Stimulated activated CD4-positive, alpha-beta T cell treated with anti-CD3 and anti-CD28 coated beads, Interleukin-12 subunit alpha, Interleukin-12 subunit beta, amount 100 ng/mL, for 24 hours (primary cell): ENCODE measurements around the gene CLEC1B.
"Not testable (repeated sequence)": the region's sequence is repeated elsewhere in the genome, so short reads cannot be mapped to it uniquely, and the experiment has no call there.

Experiments used
- DNase-seq, 2 experiments: peaks; one replicate each; pipeline ENCODE4 v3.0.0-alpha.2; 2020; ENCODE audit warnings: low read depth in 2 of 2

Gene CLEC1B

DNA sequence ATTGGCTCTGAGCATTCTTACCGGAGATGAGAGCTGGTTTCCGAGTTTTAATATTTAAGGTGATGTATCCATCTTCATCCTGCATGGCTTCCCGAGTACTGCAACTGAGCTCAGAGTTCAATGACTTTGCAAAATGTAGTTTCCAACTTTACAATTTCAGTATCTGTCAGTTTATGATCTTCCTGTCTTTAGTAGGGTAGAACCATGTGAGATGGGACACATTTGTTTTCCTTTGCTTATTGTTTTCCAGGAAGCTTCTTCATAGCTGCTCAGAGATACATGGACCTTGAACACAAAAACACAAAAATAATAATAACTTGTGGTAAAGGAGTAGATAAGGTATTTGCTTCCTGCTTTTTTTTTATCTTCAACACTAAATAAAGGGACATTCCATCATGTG is at the start of gene CLEC1B:
CLEC1B (minus strand) TSS at position 106 of the 400 bp plus-strand sequence; CDS start at position 85, 21 bp downstream.
- DNase-seq = no peak

DNA sequence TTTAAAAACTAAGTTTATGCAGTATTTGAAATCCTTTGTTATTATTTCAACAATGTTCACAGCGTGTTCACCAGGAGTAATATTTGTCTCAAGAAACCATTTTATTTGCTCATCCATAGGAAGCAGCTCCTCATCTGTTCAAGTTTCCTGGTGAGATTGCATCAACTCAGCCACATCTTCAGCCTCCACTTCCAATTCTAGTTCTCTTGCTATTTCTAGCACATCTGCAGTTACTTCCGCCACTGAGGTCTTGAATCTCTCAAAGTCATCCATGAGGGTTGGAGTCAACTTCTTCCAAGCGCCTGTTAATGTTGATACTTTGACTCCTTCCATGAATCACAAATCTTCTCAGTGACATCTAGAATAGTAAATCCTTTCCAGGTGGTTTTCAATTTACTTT is 49.6 kb upstream of the CLEC1B start:
- DNase-seq = no peak

DNA sequence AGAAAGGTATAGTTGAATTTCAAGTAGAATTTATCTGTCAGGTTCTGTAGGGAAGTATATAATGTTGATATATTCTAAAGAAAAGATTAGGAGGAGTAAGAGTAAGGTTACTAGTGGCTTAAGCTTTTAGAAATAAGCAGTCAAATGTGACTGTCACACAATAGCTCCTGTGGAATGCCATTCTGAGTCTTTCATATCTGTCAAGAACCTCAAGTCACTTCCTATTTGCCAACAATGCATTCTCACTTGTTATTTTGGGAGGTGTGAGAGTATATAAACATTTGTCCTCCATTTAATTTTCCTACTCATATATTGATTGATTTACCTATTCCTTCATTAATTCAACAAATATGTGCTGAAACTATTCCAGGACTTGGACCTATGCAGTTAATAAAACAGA is 43.2 kb upstream of the CLEC1B start:
- no peak for DNase-seq

DNA sequence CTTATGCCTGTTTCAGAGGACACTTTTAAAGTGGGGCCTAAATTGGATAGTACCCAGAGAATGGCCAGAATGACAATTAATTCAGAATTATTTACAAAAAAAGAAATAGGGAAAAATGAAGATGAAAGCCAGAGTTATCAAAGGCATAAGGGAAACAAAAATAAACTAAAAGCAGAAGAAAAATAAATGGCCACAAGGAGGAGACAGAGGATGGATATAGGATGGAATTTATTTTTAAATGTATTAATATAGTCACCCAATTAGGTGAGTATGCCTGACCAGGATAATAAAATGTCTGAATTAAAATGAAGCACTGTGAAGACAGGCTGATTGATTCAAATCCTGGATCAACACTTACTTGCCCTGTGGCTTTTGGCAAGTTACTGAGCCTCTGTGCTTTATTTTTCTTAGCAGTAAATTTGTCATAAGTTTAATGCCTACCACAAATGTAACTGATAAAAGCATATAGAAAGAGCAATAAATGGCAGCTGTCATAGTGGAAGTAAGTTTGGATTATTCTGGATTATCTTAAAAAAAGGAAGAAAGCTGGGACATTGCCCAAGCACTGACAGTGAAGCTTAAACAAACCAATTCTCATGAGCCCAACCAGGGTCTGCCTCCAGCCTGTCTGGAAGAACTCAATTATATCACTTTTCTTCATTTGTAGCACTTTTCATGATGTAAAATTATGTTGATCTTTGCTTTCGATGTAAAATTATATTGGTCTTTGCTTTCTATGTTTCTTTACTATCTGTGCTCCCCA is 35.0 kb upstream of the CLEC1B start:
- no peak for DNase-seq

DNA sequence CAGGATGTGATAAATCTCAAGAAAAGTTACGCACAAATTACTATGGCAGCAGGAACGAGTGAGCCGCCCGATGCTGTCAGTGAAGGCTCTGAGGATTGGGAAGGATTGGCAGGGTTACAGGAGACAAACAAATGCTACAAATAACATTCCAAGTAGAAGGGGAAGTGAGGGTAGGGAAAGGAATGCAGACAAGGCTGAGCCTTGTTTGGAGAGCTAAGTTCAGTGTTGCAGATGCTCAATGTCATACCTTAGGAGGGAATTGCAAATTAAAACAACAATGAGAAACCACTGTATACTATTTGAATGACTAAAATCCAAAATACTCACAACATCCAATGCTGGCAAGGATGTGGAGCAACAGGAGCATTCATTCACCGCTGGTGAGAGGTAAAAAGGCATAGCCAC is 32.9 kb upstream of the CLEC1B start:
- DNase-seq = no peak

DNA sequence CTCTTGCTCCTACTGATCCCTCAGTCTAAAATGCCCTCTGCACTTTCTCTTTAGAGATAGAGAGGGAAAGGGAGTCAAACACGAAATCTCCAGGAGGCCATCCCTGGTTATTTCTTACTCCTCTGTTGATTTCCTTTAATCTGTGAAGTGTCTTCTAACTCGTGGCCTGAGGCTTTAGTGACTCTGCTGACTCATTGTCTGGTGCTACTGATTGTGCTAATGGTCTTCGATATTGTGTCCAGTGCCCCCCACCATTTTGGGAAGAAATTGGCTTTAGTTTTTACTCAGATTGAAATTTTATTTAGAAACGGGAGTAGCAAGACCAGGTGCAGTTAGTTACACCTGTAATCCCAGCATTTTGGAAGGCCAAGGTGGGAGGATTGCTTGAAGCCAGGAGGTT is 32.4 kb upstream of the CLEC1B start:
- DNase-seq = no peak

DNA sequence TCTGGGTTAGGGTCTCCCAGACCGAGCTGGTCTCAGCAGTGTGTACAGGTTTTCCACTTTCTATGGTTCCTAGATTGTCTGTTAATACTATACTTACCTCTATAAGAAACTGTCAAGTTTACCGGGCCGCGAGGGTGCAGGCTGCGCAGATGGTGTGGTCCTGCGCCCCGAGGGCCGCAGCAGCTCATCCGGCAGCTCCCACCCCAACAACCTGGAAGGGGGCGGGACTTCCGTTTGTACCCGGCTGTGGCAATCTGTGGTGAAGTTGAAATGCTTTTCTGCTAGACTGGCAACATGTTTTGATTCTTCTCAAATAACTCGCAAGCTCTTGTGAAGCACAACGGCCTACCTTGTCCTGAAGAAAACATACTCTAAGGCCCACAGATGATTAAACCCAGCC is 31.5 kb upstream of the CLEC1B start, which contains the start of gene CLEC9A:
CLEC9A (plus strand) TSS at position 237 of the 400 bp plus-strand sequence. CDS start 22,006 bp downstream, outside the sequence.
- DNase-seq = no peak

DNA sequence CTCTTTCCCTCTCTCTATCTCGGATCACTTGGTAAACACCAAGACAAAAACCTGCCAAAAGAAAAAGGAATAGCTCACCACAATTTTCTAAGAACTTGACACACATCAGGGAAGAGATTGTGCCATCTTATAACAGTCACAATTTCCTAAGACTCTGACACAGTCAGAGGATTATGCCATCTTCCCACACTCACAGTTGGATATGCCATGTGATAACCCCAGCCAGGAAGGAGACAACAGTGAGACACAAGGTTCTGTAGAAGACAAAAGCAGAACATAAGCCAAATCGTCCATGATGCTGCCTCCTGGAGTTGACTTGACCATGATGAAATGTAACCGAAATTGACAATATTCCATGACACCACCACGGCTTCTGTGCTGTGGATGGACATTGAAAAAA is 28.8 kb upstream of the CLEC1B start:
- no peak for DNase-seq

DNA sequence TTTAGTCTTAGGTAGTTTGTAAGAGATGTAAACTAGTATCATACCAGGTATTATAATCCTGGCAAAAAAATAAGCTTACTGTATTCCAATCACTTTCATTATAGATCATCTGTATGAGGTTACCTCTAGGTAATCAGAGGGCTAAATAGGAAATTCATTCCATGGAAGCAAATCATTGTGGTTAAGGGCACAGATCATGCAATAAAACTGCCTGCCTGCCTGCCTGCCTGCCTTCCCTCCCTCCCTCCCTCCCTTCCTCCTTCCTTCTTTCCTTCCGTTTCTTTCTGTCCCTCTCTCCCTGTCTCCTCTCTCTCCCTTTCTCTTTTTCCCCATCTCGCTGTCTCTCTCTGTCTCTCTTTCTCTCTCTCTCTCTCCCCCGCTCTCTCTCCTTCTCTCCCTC is 28.4 kb upstream of the CLEC1B start:
- no peak for DNase-seq

DNA sequence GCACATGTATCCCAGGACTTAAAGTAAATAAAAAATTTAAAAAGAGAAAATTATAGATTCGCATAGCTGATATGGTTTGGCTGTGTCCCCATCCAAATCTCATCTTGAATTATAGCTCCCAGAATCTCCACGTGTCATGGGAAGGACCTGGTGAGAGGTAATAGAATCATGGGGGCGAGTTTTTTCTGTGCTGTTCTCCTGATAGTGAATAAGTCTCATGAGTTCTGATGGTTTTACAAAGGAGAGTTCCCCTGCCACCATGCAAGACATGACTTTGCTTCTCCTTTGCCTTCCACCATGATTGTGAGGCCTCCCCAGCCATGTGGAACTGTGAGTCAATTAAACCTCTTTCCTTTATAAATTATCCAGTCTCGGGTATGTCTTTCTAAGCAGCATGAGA is 27.7 kb upstream of the CLEC1B start:
- DNase-seq = not testable (repeated sequence)

DNA sequence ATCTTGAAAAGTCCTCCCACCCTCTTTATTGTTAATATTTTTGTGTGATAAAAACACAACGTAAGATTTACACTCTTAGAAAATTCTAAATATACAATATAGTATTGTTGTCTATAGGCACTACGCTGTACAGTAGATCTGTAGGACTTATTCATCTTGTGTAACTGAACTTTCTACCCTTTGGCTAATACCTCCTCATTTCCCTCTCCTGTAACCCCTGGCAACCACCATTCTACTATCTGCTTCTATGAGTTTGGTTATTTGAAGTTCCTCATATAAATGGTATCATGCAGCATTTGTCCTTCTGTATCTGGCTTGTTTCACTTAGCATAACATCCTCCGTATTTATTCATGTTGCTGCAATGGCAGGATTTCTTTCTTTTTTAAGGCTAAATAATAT is 26.3 kb upstream of the CLEC1B start:
- DNase-seq = no peak

DNA sequence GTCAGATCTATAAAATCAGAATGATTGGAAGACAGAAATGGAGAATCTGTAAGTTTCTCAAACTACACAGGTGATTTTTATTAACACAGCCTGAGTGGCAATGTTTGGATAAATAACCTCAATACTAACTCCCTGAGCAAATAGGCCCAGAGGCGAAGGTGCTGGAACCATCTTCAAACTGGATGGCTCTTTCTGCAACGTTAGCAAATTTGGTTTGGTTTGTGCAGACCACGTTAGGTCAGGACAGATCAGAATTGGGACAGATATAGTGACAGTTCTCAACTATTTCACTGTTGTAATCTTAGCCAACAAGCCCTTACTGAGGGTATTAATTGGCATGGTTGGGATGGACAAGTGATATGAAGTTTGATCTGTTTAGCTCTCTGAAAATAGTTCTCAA is 22.4 kb upstream of the CLEC1B start:
- no peak for DNase-seq

DNA sequence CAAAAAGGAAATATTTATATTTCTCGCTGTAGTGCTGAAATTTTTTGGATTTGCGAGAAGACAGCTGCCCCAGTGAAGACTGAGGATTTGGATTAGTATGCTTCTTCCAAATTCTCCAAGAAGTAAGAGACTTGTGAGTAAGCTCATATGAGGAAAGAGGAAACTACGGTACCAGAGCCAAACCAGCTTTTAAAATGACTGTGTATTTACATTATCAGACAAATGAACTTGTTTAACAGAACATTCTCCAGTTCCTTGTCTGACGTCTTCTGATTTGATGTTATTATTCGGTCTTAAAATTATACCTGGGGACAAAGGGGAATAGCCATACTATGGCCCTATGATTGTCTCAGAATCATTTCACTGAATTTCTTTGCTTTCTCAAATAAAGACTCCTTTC is 19.5 kb upstream of the CLEC1B start:
- no peak for DNase-seq

DNA sequence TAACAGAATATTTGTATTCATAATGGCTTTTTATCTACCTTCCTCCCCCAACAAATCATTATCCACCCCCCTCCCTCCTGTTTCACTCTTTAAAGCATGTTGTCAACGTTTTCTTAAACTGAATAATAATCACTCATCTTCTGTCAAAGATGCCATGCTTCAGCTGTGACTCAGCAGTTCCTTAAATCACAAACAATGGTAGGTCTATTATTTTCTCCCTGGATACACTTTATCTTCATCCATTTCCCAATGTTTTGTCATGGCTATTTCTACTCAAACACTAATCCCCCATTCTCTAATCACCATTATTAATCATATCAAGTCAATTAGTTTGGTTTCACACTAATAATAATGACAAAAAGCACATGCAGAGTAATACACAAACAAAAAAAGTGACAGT is 18.0 kb upstream of the CLEC1B start:
- DNase-seq = no peak

DNA sequence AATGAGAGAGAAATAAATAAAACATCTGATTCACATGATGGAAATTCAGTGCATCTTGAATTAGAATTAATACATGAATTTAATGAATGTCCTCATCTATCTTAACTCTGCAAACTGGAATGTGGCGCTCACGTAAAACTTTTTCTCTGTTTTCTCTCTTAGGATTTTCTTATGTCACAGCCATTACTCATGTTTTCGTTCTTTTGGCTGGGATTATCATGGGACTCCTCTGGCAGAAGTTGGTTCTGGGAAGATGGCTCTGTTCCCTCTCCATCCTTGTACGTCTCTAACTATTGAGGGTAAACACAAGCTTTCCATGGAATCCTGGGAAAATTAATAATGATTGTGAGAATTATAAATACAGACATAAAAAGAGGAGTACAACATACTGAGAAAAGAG is 16.5 kb upstream of the CLEC1B start:
- no peak for DNase-seq

DNA sequence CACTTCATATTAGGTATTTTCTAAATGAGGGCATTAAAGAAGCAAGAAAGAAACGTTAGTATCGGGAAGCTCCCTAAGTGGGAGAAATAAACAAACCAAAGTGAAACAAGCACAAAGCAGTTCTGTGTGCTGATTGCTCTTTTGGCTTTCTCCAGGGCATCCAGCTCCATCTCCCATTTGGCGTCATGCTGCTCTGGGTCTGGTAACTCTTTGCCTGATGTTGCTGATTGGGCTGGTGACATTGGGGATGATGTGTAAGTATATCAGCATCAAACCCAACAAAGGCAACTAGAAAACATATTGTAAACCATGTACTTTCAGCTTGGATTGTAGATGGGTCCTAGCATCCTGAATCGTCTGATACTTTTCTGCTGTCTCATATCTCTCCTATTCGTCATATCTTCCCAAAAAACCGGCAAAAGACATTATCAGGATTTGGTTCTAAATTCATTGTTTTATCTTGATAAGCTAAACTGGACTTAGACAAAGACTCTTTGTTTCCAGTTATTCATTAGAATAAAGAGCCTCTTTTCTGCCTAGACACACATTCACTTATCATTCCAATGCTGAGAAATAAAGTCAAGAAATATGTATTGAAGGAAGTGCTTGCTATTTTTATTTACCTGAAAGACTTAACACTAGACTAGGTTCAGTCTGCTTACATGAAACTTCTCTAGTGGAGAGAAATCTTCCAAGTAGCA is 13.9 kb upstream of the CLEC1B start:
- DNase-seq = no peak

DNA sequence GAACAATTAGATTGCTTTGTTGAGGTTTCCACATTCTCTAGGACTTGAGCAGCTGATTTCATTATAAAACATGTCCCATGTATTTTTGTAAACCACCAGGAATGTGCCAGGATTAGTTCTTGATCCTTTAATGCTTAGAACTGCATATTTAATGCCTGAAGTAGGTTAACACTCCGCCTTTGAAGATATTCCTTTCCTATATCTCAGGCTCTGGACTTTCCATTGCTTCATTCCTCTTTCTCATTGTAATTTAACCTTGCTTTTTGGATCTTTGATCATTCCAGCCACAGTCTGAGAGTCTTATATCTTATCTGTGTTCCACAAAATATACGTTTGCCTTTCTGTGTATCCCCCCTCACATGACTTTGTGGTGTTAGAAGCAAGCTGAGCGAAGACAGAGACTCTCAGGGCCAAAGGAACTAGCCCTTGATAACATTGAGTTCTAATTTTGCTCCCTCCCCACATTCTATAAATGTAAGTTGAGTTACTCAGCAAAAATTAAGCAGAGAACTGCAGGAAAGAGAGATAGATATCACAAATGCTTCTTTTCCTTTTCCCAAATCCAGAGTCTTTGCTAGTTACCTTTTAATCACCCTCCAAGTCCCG is 2.4 kb upstream of the CLEC1B start:
- DNase-seq = no peak

DNA sequence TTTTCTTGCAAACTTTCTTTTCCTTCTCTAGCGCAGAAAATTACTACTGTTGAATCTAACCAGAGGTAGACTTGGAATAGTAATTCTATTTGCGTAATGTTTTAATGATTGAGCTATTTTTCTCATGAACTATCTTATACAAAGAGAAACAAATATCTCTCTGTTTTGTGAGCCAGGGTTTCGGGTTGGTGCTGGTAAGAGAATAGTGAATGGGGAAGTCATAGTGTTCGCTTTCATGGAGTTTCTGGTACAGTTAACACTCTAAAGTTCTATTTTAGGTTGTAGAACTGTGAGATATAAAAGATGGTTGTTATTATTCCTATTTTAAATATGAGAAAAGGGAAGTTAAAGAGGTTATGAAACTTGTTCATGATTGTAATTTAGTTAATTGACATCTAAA is 6.6 kb downstream of the CLEC1B start:
- DNase-seq = no peak

DNA sequence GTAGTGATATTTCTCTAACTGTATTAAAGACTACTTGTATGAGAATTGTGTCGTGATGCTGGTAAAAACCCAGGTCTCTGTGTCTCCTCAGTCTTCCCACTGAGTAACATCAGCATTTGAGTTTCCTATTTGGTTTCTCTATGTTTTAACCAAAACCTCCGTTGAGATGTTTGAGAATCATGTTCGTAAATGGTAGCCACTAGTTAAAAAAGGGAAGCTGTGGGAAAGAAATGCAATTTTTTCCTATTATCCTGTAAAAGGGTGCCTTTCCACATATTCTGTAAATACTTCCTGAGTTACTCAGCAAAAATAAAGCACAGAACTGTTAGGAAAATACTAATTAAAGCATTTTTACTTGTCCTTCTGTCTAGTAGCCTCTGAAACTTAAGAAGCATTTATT is 7.0 kb downstream of the CLEC1B start:
- DNase-seq = no peak

DNA sequence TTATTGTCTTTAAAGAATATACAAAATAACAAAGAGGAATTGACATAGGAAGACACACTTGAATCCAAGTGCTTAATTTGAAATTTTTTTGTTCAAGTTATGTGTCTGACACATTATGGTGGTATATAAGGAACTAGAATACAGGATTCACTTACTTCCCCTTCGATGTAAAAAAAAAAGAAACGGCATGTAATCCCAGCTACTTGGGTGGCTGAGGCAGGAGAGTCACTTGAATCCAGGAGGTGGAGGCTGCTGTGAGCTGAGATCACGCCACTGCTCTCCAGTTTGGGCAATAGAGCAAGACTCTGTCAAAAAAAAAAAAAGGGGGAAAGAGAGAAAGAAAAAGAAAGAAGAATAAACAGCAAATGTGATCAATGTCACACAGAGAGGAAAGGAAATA is 18.8 kb downstream of the CLEC1B start:
- no peak for DNase-seq

DNA sequence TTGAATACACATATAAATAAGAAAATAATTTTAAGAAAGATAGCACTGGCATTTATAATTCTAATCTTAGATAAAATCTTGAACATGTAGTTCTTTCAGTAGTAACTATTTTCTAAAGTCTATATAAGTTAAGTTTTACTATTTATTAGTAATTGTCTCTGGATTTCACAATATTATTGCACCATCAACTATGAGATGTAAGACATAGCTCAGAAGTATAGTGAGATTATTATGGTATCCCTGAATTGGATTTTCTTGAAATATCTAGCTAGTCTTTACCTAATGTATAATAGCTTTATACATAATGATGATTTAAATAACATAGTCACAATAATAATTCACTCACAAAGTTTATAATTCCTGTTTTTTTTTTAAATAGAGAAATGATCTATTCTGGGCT is 21.0 kb downstream of the CLEC1B start:
- DNase-seq = no peak

DNA sequence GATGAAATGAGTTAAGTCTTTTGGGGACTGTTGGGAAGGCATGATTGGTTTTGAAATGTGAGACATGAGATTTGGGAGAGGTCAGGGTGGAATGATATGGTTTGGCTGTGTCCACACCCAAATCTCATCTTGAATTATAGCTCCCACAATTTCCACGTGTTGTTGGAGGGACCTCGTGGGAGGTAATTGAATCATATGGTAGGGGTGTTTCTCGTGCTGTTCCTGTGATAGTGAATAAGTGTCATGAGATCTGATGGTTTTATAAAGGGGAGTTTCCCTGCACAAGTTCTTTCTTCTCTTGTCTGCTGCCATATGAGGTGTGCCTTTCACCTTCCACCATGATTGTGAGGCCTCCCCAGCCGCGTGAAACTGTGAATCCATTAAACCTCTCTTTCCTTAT is 22.3 kb downstream of the CLEC1B start:
- not testable (repeated sequence) for DNase-seq

DNA sequence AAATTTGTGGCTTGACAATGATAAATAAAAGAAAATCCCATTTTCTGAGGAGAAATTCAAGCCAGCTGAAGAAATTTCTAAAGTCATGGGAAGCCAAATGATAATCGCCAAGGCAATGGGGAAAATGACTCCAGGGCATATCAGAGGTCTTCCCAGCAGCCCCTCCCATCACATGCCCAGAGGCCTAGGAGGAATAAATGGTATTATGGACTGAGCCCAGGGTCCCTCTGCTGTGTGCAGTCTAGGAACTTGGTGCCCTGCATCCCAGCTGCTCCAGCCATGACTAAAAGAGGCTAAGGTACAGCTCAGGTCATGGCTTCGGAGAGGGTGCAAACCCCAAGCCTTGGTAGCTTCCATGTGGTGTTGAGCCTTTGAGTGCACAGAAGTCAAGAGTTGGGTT is 23.3 kb downstream of the CLEC1B start:
- DNase-seq = no peak
